ENCODE measurements around the gene FNDC3A. TPM values are rescaled to one million over a fixed set of nuclear protein-coding genes. Genes with fewer than 3 reads are reported as not detected.

Gene FNDC3A
- total and polyA plus RNA-seq, 2 experiments from 2014 or later, result 19.5 to 50.4 TPM

DNA sequence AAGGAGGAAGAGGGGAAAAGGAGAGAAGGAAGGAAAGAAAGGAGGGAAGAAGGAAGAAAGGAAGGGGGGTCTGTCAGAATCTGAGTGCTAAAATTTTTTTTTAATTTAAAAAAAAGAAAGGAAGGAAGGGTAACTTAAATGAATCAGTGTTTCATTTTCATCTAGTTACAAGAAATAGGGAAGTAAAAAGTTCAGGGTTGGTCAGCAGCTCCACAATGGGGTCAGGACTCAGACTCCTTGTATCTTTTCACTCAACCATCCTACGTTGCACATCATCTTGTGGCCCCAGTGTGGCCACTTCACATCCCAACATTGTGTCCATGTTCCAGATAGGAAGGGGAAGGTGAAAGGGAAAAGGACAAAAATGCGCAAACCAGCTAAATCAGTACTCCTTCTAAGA is 14.3 kb upstream of the FNDC3A start:
- Histone ChIP-seq H3K4me1 (ENCODE audit: insufficient read depth) (no peaks in the 10 kb centered on the region), H3K4me3 (no peak overlapping the region), H3K27me3 (replicated peaks; ENCODE audit: insufficient read depth) (no peaks in the 10 kb centered on the region), H3K9ac (no peak overlapping the region), H2AFZ (no peak overlapping the region), H3K79me2 (ENCODE audit: insufficient read depth) (no peaks in the 10 kb centered on the region), H3K4me2 (ENCODE audit: unreplicated experiment) (no peak overlapping the region), H4K20me1 (ENCODE audit: insufficient read depth) (no peaks in the 10 kb centered on the region), H3K9me2 (ENCODE audit: insufficient read depth) (no peaks in the 10 kb centered on the region), H3K36me3 (ENCODE audit: low read depth) (no peaks in the 10 kb centered on the region), H3K9me3 (ENCODE audit: low read depth) (no peaks in the 10 kb centered on the region), H3K27ac (no peak overlapping the region), H3F3A (ENCODE audit: insufficient read depth) (no peaks in the 10 kb centered on the region)
- WGBS, 2 experiments (ENCODE audit: low coverage in 1 of 2, low lambda C conversion rate in 2 of 2, missing lambda C conversion rate in 2 of 2), result 87 to 93% methylated on average over 2 of the region's 2 CpGs
- DNase-seq, result no peak
- in situ Hi-C loops (cut with MboI), result no loop called here
- TF ChIP-seq EZH2phosphoT487 (IDR thresholded peaks at IDR 0.05; ENCODE audit: insufficient read depth, low read depth) (no peak), EZH2 (IDR thresholded peaks at IDR 0.05; ENCODE audit: insufficient read depth, poor library complexity, severe bottlenecking) (no peak)

DNA sequence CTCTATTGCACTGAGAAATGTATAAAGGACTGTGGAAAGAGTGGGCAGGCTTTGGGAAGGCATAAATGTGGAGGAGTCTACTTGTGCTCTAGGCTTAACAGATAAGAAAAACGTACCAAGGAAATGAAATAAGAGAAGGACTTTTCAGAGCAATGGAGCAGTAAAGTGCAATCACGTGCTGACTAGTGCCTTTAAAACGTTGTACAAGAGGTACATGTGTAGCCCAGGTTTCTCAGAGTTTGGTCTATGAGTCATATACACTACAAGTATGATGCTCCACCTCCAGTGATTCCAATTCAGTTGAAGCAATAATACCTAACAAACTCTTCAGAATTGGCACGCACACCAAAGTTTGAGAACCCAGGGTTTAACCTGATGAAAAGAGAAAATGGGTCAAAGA is 13.4 kb upstream of the FNDC3A start:
- DNase-seq, result peak; percentile 6
- Histone ChIP-seq H3K36me3 (ENCODE audit: low read depth) (no peaks in the 10 kb centered on the region), H3K9me2 (ENCODE audit: insufficient read depth) (no peaks in the 10 kb centered on the region), H2AFZ (no peak overlapping the region; the same call in 1 of the 2 replicates), H3F3A (ENCODE audit: insufficient read depth) (no peaks in the 10 kb centered on the region), H3K4me3 (no peak overlapping the region), H3K27me3 (replicated peaks; ENCODE audit: insufficient read depth) (no peaks in the 10 kb centered on the region), H4K20me1 (ENCODE audit: insufficient read depth) (no peaks in the 10 kb centered on the region), H3K4me1 (ENCODE audit: insufficient read depth) (no peaks in the 10 kb centered on the region), H3K9ac (no peak overlapping the region), H3K9me3 (ENCODE audit: low read depth) (no peaks in the 10 kb centered on the region), H3K79me2 (ENCODE audit: insufficient read depth) (no peaks in the 10 kb centered on the region), H3K4me2 (ENCODE audit: unreplicated experiment) (no peak overlapping the region), H3K27ac (no peak overlapping the region)
- in situ Hi-C loops (cut with MboI), result no loop called here
- 47 to 48% methylated on average over 4 of the region's 4 CpGs for WGBS, 2 experiments (ENCODE audit: low coverage in 1 of 2, low lambda C conversion rate in 2 of 2, missing lambda C conversion rate in 2 of 2)
- TF ChIP-seq EZH2phosphoT487 (IDR thresholded peaks at IDR 0.05; ENCODE audit: insufficient read depth, low read depth) (no peak), EZH2 (IDR thresholded peaks at IDR 0.05; ENCODE audit: insufficient read depth, poor library complexity, severe bottlenecking) (no peak)

DNA sequence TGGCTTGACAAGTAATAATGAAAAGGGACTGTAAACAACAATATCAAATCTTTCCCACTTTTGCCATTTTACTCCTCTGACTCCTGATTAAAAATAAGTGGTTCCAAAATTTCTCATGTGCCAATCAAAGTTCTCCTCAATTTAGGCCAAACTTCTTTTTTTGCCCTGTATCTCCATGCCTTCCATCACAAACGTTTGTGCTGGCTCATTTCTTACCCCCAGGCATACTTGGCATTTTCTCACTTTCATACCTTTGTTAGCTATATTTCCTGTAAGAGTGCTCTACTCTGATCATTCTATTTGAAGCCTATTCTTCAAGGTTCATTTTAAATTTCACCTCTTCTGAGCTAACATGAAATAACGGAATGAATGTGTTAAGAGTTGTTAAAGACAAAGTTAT is 10.0 kb upstream of the FNDC3A start:
- H3K27ac ChIP-seq, result no peak overlapping the region
- TF ChIP-seq EZH2phosphoT487 (IDR thresholded peaks at IDR 0.05; ENCODE audit: insufficient read depth, low read depth), result no peak
- no peak for TF ChIP-seq EZH2 (IDR thresholded peaks at IDR 0.05; ENCODE audit: insufficient read depth, poor library complexity, severe bottlenecking)
- no peaks in the 10 kb centered on the region for H3K4me1 ChIP-seq (ENCODE audit: insufficient read depth)
- in situ Hi-C loops (cut with MboI), result no loop called here
- H2AFZ ChIP-seq, result no peak overlapping the region
- 67 to 70% methylated on average over 2 of the region's 2 CpGs for WGBS, 2 experiments (ENCODE audit: low coverage in 1 of 2, low lambda C conversion rate in 2 of 2, missing lambda C conversion rate in 2 of 2)
- no peaks in the 10 kb centered on the region for H3K79me2 ChIP-seq (ENCODE audit: insufficient read depth)
- H3K9me2 ChIP-seq (ENCODE audit: insufficient read depth), result no peaks in the 10 kb centered on the region
- no peak overlapping the region for H3K9ac ChIP-seq
- no peaks in the 10 kb centered on the region for H3K27me3 ChIP-seq (replicated peaks; ENCODE audit: insufficient read depth)
- H3F3A ChIP-seq (ENCODE audit: insufficient read depth), result no peaks in the 10 kb centered on the region
- no peak overlapping the region for H3K4me3 ChIP-seq
- H3K9me3 ChIP-seq (ENCODE audit: low read depth), result no peaks in the 10 kb centered on the region
- no peaks in the 10 kb centered on the region for H4K20me1 ChIP-seq (ENCODE audit: insufficient read depth)
- no peak for DNase-seq
- H3K36me3 ChIP-seq (ENCODE audit: low read depth), result no peaks in the 10 kb centered on the region
- H3K4me2 ChIP-seq (ENCODE audit: unreplicated experiment), result no peak overlapping the region

DNA sequence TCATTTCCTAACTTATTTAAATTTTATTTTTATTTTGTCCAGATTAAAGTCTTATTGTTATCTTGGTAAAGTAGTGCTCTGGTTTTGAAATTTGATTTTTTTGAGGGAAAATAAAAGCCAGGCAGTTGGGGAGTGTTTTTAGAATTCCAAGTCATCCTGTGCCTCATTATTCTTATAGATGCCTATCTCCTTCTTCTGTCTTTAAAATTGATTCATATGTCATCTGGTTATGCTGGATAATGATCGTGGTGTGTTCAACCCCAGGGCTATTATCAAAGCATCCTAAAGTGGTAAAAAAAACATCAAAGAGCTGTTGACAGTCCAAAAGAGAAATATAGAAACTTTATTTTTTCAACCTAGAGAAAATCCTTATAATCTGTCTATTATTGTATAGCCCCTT is 6.0 kb upstream of the FNDC3A start:
- Histone ChIP-seq H3K79me2 (ENCODE audit: insufficient read depth) (0 out of 2 replicates have a peak, but pooled peaks cover 8% of the 10 kb centered on the region), H3F3A (ENCODE audit: insufficient read depth) (peaks cover 4% of the 10 kb centered on the region), H3K4me1 (ENCODE audit: insufficient read depth) (peaks cover under 1% of the 10 kb centered on the region; the same call in 1 of the 2 replicates), H4K20me1 (ENCODE audit: insufficient read depth) (no peaks in the 10 kb centered on the region), H3K9me2 (ENCODE audit: insufficient read depth) (no peaks in the 10 kb centered on the region), H3K9ac (no peak overlapping the region), H3K36me3 (ENCODE audit: low read depth) (no peaks in the 10 kb centered on the region), H3K9me3 (ENCODE audit: low read depth) (peaks cover 4% of the 10 kb centered on the region), H3K4me3 (no peak overlapping the region), H3K27me3 (replicated peaks; ENCODE audit: insufficient read depth) (no peaks in the 10 kb centered on the region), H3K27ac (no peak overlapping the region), H2AFZ (no peak overlapping the region), H3K4me2 (ENCODE audit: unreplicated experiment) (no peak overlapping the region)
- WGBS, 2 experiments (ENCODE audit: low coverage in 1 of 2, low lambda C conversion rate in 2 of 2, missing lambda C conversion rate in 2 of 2), result 8% methylated on average over 1 of the region's 1 CpG
- no peak for DNase-seq
- in situ Hi-C loops (cut with MboI), result no loop called here
- no peak for TF ChIP-seq EZH2phosphoT487 (IDR thresholded peaks at IDR 0.05; ENCODE audit: insufficient read depth, low read depth)
- no peak for TF ChIP-seq EZH2 (IDR thresholded peaks at IDR 0.05; ENCODE audit: insufficient read depth, poor library complexity, severe bottlenecking)
